ENCODE measurements around the gene MEIS1. TPM values are rescaled to one million over a fixed set of nuclear protein-coding genes. Genes with fewer than 3 reads are reported as not detected.

Gene MEIS1
- total and polyA plus RNA-seq, 4 experiments from 2014 or later, result not detected

DNA sequence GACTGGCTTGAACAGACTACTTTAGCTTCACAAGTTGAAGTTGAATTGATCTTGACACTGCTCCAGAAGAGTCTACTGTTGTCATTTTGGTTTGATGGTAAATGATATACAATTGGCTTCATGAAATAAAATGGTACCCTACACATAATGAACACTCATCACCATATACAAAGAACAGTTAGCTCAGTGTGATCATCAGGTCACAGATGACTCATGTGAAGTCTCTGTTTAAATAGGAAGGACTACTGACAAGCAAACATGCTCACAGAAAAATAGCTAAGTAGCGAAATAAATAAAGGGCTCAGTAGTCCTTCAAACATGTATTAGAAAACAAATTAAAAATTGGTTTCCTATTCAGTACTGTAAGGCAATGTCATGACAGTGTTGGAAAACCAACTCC is 96.2 kb downstream of the MEIS1 start:
- Histone ChIP-seq H3K27me3 (ENCODE audit: insufficient read depth, low read length) (no peaks in the 10 kb centered on the region), H3K27ac (ENCODE audit: low read depth, low read length) (no peak overlapping the region), H3K4me1 (ENCODE audit: insufficient read depth, low read length) (no peaks in the 10 kb centered on the region), H3K36me3 (ENCODE audit: insufficient read depth, low read length) (no peaks in the 10 kb centered on the region), H3K9me3 (ENCODE audit: control insufficient read depth in 1 of 2, low read length in 2 of 2) (no peaks in the 10 kb centered on the region), H3K4me3 (ENCODE audit: low read length in 2 of 2) (no peak overlapping the region)
- no peak overlapping the region for H3K27ac Mint-ChIP-seq
- H3K4me3 Mint-ChIP-seq, result no peak overlapping the region
- H3K9me3 Mint-ChIP-seq, result peaks cover 0 to 4% (median 2%) of the 10 kb centered on the region in 8 donors
- DNase-seq, result no peak
- CTCF ChIA-PET (ENCODE audit: partially characterized antibody), result no interaction called here
- intact Hi-C loops (cut with micrococcal nuclease), result no loop called here
- H3K36me3 Mint-ChIP-seq, result no peaks in the 10 kb centered on the region
- no peaks in the 10 kb centered on the region for H3K4me1 Mint-ChIP-seq
- H3K27me3 Mint-ChIP-seq, result no peaks in the 10 kb centered on the region
- POLR2A ChIA-PET (ENCODE audit: partially characterized antibody), result no interaction called here

DNA sequence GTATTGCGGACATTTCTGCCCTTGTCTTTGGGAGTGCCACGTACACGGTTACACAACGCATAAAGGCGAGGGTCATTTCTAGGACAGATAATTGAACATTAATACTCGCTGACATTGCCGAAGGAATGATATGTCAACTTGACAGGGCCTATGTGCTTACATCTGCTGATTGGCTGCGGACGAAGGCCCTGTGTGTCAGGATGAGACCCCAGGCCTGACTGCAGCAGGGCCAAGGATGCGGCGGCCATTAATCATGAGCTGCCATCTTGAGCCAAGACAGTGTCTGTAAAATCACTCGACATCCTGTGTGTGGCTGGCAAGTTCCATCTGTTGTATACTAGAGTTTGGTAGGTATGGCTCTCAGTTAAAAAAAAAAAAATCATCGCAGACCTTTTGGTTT is 96.6 kb downstream of the MEIS1 start:
- POLR2A ChIA-PET (ENCODE audit: partially characterized antibody), result no interaction called here
- intact Hi-C loops (cut with micrococcal nuclease), result no loop called here
- Mint-ChIP-seq H3K27ac (no peak overlapping the region), H3K27me3 (no peaks in the 10 kb centered on the region), H3K4me1 (no peaks in the 10 kb centered on the region), H3K9me3 (peaks cover 0 to 4% (median 2%) of the 10 kb centered on the region in 8 donors), H3K36me3 (no peaks in the 10 kb centered on the region), H3K4me3 (no peak overlapping the region)
- H3K36me3 ChIP-seq (ENCODE audit: insufficient read depth, low read length), result no peaks in the 10 kb centered on the region
- DNase-seq, result no peak
- no peaks in the 10 kb centered on the region for H3K4me1 ChIP-seq (ENCODE audit: insufficient read depth, low read length)
- H3K4me3 ChIP-seq (ENCODE audit: low read length in 2 of 2), result no peak overlapping the region
- no peaks in the 10 kb centered on the region for H3K9me3 ChIP-seq (ENCODE audit: control insufficient read depth in 1 of 2, low read length in 2 of 2)
- CTCF ChIA-PET (ENCODE audit: partially characterized antibody), result no interaction called here
- H3K27ac ChIP-seq (ENCODE audit: low read depth, low read length), result no peak overlapping the region
- H3K27me3 ChIP-seq (ENCODE audit: insufficient read depth, low read length), result no peaks in the 10 kb centered on the region

DNA sequence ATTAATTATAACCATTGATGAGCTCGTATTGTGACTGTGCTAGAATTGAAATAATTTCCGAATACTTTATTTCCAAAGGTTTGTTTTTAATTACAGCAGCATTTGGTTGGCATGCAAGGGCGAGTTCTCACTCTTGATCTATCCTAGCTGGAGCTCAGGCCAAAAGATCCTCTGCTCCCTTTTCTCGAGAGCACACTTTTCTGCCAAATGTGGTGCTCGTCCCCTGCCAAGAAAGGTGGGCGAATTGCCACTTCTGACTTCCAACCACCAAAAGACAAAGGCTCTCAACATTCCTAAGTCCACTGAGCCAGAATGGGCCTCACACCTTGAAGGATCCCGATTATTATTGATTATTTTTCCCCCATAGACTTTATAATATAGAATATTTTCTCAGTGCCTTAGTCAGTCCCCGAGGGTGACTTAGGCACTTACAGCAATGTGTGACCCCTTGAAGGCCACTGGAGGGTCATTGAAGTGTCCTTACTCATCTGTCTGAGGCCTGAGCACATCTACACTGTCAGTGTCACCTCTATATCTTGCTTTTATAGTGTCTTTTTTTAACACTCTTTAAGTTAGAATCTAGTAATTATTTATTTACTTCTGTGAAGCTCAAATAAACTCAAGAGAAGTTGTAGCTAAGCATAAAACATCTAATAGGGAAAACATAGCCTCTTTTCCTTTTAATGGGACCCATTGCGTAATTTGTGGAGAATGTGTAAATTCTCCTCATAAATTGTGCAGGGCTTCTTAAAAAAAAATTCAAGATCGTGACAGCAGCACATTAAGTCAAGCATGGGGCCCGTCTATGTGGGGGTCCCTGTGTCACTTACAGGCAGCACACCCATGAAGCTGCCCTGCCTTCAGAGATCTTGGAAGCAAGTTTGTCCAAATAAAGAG is 98.3 kb downstream of the MEIS1 start:
- Histone ChIP-seq H3K9me3 (ENCODE audit: control insufficient read depth in 1 of 2, low read length in 2 of 2) (no peaks in the 10 kb centered on the region), H3K4me3 (ENCODE audit: low read length in 2 of 2) (no peak overlapping the region), H3K4me1 (ENCODE audit: insufficient read depth, low read length) (no peaks in the 10 kb centered on the region), H3K36me3 (ENCODE audit: insufficient read depth, low read length) (no peaks in the 10 kb centered on the region), H3K27ac (ENCODE audit: low read depth, low read length) (no peak overlapping the region), H3K27me3 (ENCODE audit: insufficient read depth, low read length) (no peaks in the 10 kb centered on the region)
- H3K36me3 Mint-ChIP-seq, result no peaks in the 10 kb centered on the region
- no peaks in the 10 kb centered on the region for H3K27me3 Mint-ChIP-seq
- H3K4me1 Mint-ChIP-seq, result no peaks in the 10 kb centered on the region
- CTCF ChIA-PET (ENCODE audit: partially characterized antibody), result no interaction called here
- no peak for DNase-seq
- intact Hi-C loops (cut with micrococcal nuclease), result no loop called here
- H3K4me3 Mint-ChIP-seq, result no peak overlapping the region
- POLR2A ChIA-PET (ENCODE audit: partially characterized antibody), result no interaction called here
- no peak overlapping the region for H3K27ac Mint-ChIP-seq
- peaks cover 0 to 4% (median 2%) of the 10 kb centered on the region in 8 donors for H3K9me3 Mint-ChIP-seq

DNA sequence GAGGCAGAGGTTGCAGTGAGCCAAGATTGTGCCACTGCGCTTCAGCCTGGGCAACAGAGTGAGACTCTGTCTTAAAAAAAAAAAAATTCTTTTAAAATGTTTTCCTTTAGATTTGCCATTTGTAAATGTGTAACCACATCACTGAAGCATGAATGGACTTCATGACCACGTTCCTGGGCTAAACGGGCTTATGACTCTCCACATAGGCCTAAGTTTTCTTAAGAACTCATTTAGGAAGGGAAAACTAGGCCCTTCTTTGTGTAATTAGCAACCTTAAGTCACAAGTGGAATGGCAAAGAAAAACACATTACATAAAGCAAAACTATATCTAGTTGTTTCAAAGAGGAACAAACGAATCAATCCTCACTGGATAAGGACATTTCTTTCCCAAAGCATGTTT is 99.5 kb downstream of the MEIS1 start:
- Histone ChIP-seq H3K36me3 (ENCODE audit: insufficient read depth, low read length) (no peaks in the 10 kb centered on the region), H3K27ac (ENCODE audit: low read depth, low read length) (no peak overlapping the region), H3K4me1 (ENCODE audit: insufficient read depth, low read length) (no peaks in the 10 kb centered on the region), H3K27me3 (ENCODE audit: insufficient read depth, low read length) (no peaks in the 10 kb centered on the region), H3K4me3 (ENCODE audit: low read length in 2 of 2) (no peak overlapping the region), H3K9me3 (ENCODE audit: control insufficient read depth in 1 of 2, low read length in 2 of 2) (no peaks in the 10 kb centered on the region)
- Mint-ChIP-seq H3K36me3 (no peaks in the 10 kb centered on the region), H3K4me1 (no peaks in the 10 kb centered on the region), H3K4me3 (no peak overlapping the region), H3K9me3 (peaks cover 0 to 4% (median under 1%) of the 10 kb centered on the region in 8 donors), H3K27me3 (no peaks in the 10 kb centered on the region), H3K27ac (no peak overlapping the region)
- intact Hi-C loops (cut with micrococcal nuclease), result no loop called here
- DNase-seq, result no peak
- POLR2A ChIA-PET (ENCODE audit: partially characterized antibody), result no interaction called here
- CTCF ChIA-PET (ENCODE audit: partially characterized antibody), result no interaction called here

DNA sequence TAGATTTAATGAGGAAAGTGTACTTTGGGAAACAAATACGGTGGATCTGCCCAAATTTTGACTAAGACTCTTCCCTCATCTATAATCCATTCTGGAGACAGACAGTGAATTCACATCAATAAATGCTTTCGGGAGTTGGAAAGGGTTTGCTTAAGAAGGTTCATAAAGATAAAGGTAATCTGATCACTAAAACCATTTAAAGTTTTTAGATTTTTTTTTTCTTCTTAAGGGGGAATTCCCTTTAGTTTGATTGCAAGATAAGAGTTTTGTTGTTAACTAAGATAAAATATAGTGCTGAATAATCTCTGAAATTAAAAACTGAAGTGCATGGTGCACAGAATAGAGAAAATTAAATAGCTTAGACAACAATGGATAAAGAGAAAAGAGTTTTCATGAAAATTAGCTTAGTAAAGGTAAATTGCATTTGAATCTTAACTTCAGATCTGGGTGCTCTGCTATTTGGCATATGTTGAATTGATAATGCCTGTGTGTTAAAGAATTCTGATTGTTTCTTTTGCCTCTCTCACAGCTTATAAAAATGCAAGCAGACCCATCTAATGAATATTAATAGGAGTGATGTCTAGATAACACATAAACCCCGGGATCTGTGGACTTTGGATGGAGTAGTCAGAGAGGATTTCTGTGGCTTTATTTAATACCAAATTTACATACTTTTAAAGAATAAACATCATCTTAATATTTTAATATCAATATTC is 100.8 kb downstream of the MEIS1 start:
- H3K4me1 ChIP-seq (ENCODE audit: insufficient read depth, low read length), result no peaks in the 10 kb centered on the region
- Mint-ChIP-seq H3K4me3 (no peak overlapping the region), H3K27ac (no peak overlapping the region), H3K36me3 (no peaks in the 10 kb centered on the region), H3K4me1 (no peaks in the 10 kb centered on the region), H3K27me3 (no peaks in the 10 kb centered on the region), H3K9me3 (peaks cover 0 to under 1% (median 0%) of the 10 kb centered on the region in 8 donors)
- H3K4me3 ChIP-seq (ENCODE audit: low read length in 2 of 2), result no peak overlapping the region
- ChIA-PET POLR2A (ENCODE audit: partially characterized antibody) (no interaction called here), CTCF (ENCODE audit: partially characterized antibody) (interaction anchor here (0.9 kb wide), 1 partner anchor 10 kb away, joined by 3 read pairs; no protein-coding TSS in a partner anchor)
- no peaks in the 10 kb centered on the region for H3K9me3 ChIP-seq (ENCODE audit: control insufficient read depth in 1 of 2, low read length in 2 of 2)
- no peaks in the 10 kb centered on the region for H3K36me3 ChIP-seq (ENCODE audit: insufficient read depth, low read length)
- H3K27me3 ChIP-seq (ENCODE audit: insufficient read depth, low read length), result no peaks in the 10 kb centered on the region
- H3K27ac ChIP-seq (ENCODE audit: low read depth, low read length), result no peak overlapping the region
- intact Hi-C loops (cut with micrococcal nuclease), result no loop called here
- DNase-seq, result no peak

DNA sequence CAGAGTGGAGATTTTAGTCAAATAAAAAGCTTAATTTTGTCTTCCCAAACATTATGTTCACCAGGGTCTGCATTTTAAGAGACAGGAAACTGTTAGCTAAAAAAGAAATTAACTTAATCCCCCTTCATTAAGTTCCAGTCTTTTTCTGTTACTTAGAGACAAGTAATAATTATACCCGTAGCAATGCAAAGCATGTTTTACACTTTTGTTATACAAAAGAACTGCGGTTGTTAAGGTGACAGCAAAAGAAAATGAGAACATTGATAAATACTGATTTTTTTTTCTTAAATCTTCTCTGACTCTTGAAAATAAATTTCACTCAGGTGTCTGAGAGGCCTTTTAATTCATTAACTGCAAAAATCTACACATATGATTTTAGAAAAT is 101.4 kb downstream of the MEIS1 start:
- DNase-seq, result no peak
- H3K27me3 Mint-ChIP-seq, result no peaks in the 10 kb centered on the region
- POLR2A ChIA-PET (ENCODE audit: partially characterized antibody), result no interaction called here
- no peaks in the 10 kb centered on the region for H3K36me3 Mint-ChIP-seq
- no peaks in the 10 kb centered on the region for H3K4me1 Mint-ChIP-seq
- no peak overlapping the region for H3K27ac Mint-ChIP-seq
- Histone ChIP-seq H3K27me3 (ENCODE audit: insufficient read depth, low read length) (no peaks in the 10 kb centered on the region), H3K4me3 (ENCODE audit: low read length in 2 of 2) (no peak overlapping the region), H3K9me3 (ENCODE audit: control insufficient read depth in 1 of 2, low read length in 2 of 2) (no peaks in the 10 kb centered on the region), H3K4me1 (ENCODE audit: insufficient read depth, low read length) (no peaks in the 10 kb centered on the region), H3K36me3 (ENCODE audit: insufficient read depth, low read length) (no peaks in the 10 kb centered on the region), H3K27ac (ENCODE audit: low read depth, low read length) (no peak overlapping the region)
- H3K9me3 Mint-ChIP-seq, result no peaks in the 10 kb centered on the region
- H3K4me3 Mint-ChIP-seq, result no peak overlapping the region
- intact Hi-C loops (cut with micrococcal nuclease), result no loop called here
- CTCF ChIA-PET (ENCODE audit: partially characterized antibody), result interaction anchor here (0.9 kb wide), 1 partner anchor 11 kb away, joined by 3 read pairs; no protein-coding TSS in a partner anchor

DNA sequence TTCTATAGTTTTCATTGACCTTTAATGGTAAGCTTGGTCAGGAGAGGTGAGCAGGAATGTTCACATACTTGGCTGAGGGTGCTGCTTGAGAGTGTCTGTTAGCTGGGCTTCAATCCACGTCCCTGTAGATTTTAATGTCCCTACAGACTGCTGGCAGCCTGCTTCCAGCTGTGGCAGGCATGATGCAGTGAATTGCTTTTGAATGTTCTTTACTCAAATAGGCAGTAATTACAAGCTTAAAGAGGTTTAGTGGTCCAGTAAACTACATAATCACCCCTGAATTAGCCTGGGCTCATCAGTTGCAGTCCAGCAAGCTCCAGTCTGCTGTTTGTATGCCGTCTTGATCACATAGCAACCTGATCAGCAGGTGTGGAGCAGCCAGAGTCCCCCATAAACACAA is 102.1 kb downstream of the MEIS1 start:
- Mint-ChIP-seq H3K27me3 (no peaks in the 10 kb centered on the region), H3K4me1 (no peaks in the 10 kb centered on the region), H3K36me3 (no peaks in the 10 kb centered on the region), H3K4me3 (no peak overlapping the region), H3K27ac (no peak overlapping the region), H3K9me3 (no peaks in the 10 kb centered on the region)
- DNase-seq, result no peak
- POLR2A ChIA-PET (ENCODE audit: partially characterized antibody), result no interaction called here
- Histone ChIP-seq H3K27ac (ENCODE audit: low read depth, low read length) (no peak overlapping the region), H3K9me3 (ENCODE audit: control insufficient read depth in 1 of 2, low read length in 2 of 2) (no peaks in the 10 kb centered on the region), H3K4me1 (ENCODE audit: insufficient read depth, low read length) (no peaks in the 10 kb centered on the region), H3K36me3 (ENCODE audit: insufficient read depth, low read length) (no peaks in the 10 kb centered on the region), H3K27me3 (ENCODE audit: insufficient read depth, low read length) (no peaks in the 10 kb centered on the region), H3K4me3 (ENCODE audit: low read length in 2 of 2) (no peak overlapping the region)
- CTCF ChIA-PET (ENCODE audit: partially characterized antibody), result no interaction called here
- intact Hi-C loops (cut with micrococcal nuclease), result no loop called here
